ENCODE results near the gene AUTS2. TPM values are rescaled to one million over a fixed set of nuclear protein-coding genes. Genes with fewer than 3 reads are reported as not detected.

AUTS2 gene
- total RNA-seq (2022) = not detected in 2 replicates
- percentile 1 among the genes with signal in this experiment for Bru-seq, nascent RNA
- percentile 1 among the genes with signal in this experiment for BruChase-seq, experiment 1, labeled RNA remaining after a 6-hour chase
- percentile 0 among the genes with signal in this experiment for BruChase-seq, experiment 2, labeled RNA remaining after a 2-hour chase
- long read RNA-seq = 0 reads

- DNase-seq = no peak
- Mint-ChIP-seq H3K4me1 (ENCODE audit: low read depth, unreplicated experiment) (no peaks in the 10 kb centered on the region), H3K9me3 (ENCODE audit: low read depth, unreplicated experiment) (no peaks in the 10 kb centered on the region), H3K36me3 (ENCODE audit: insufficient read depth, unreplicated experiment) (no peaks in the 10 kb centered on the region), H3K4me3 (ENCODE audit: low read depth, unreplicated experiment) (no peak within 1 kb of the TSS), H3K27ac (ENCODE audit: unreplicated experiment) (no peak within 1 kb of the TSS), H3K27me3 (ENCODE audit: unreplicated experiment) (no peaks in the 10 kb centered on the region)
- no peak for TF ChIP-seq CTCF (IDR thresholded peaks at IDR 0.05; ENCODE audit: unreplicated experiment)
- CTCF ChIA-PET = no interaction called here
- intact Hi-C loops (cut with micrococcal nuclease; ENCODE audit: unreplicated experiment) = no loop called here
- BruUV-seq (replicated peaks) = no TSS peak
These were observed at the start of gene AUTS2 for GRCh38 chr7:69598081-69598486. AUTS2 (plus strand) TSS chr7:69598475; CDS start chr7:69599654, 1,179 bp downstream.

- Mint-ChIP-seq H3K36me3 (ENCODE audit: insufficient read depth, unreplicated experiment) (no peaks in the 10 kb centered on the region), H3K9me3 (ENCODE audit: low read depth, unreplicated experiment) (peaks cover 5% of the 10 kb centered on the region), H3K4me3 (ENCODE audit: low read depth, unreplicated experiment) (no peak overlapping the region), H3K4me1 (ENCODE audit: low read depth, unreplicated experiment) (no peaks in the 10 kb centered on the region), H3K27ac (ENCODE audit: unreplicated experiment) (no peak overlapping the region), H3K27me3 (ENCODE audit: unreplicated experiment) (no peaks in the 10 kb centered on the region)
- CTCF ChIA-PET = no interaction called here
- no peak for DNase-seq
- no peak for TF ChIP-seq CTCF (IDR thresholded peaks at IDR 0.05; ENCODE audit: unreplicated experiment)
- BruUV-seq (replicated peaks) = no TSS peak
- intact Hi-C loops (cut with micrococcal nuclease; ENCODE audit: unreplicated experiment) = no loop called here
These were observed 47.3 kb upstream of the AUTS2 start for GRCh38 chr7:69550991-69551390.

- TF ChIP-seq CTCF (IDR thresholded peaks at IDR 0.05; ENCODE audit: unreplicated experiment) = no peak
- Mint-ChIP-seq H3K36me3 (ENCODE audit: insufficient read depth, unreplicated experiment) (no peaks in the 10 kb centered on the region), H3K4me1 (ENCODE audit: low read depth, unreplicated experiment) (no peaks in the 10 kb centered on the region), H3K9me3 (ENCODE audit: low read depth, unreplicated experiment) (peaks cover 5% of the 10 kb centered on the region), H3K27me3 (ENCODE audit: unreplicated experiment) (no peaks in the 10 kb centered on the region), H3K27ac (ENCODE audit: unreplicated experiment) (no peak overlapping the region), H3K4me3 (ENCODE audit: low read depth, unreplicated experiment) (no peak overlapping the region)
- CTCF ChIA-PET = no interaction called here
- intact Hi-C loops (cut with micrococcal nuclease; ENCODE audit: unreplicated experiment) = no loop called here
- BruUV-seq (replicated peaks) = no TSS peak
- no peak for DNase-seq
These were observed 45.1 kb upstream of the AUTS2 start for GRCh38 chr7:69553190-69553589.

- Mint-ChIP-seq H3K9me3 (ENCODE audit: low read depth, unreplicated experiment) (no peaks in the 10 kb centered on the region), H3K36me3 (ENCODE audit: insufficient read depth, unreplicated experiment) (no peaks in the 10 kb centered on the region), H3K4me3 (ENCODE audit: low read depth, unreplicated experiment) (no peak overlapping the region), H3K4me1 (ENCODE audit: low read depth, unreplicated experiment) (no peaks in the 10 kb centered on the region), H3K27ac (ENCODE audit: unreplicated experiment) (no peak overlapping the region), H3K27me3 (ENCODE audit: unreplicated experiment) (no peaks in the 10 kb centered on the region)
- intact Hi-C loops (cut with micrococcal nuclease; ENCODE audit: unreplicated experiment) = no loop called here
- no TSS peak for BruUV-seq (replicated peaks)
- CTCF ChIA-PET = no interaction called here
- no peak for DNase-seq
- TF ChIP-seq CTCF (IDR thresholded peaks at IDR 0.05; ENCODE audit: unreplicated experiment) = no peak
These were observed 36.9 kb upstream of the AUTS2 start for GRCh38 chr7:69561266-69561960.
